Stimulated activated CD4-positive, alpha-beta T cell treated with anti-CD3 and anti-CD28 coated beads, Interleukin-2, amount 100 ng/mL, for 48 hours (primary cell): Measurements from ENCODE around the gene ETFB.

Experiments used
- DNase-seq, 2 donors: peaks; one replicate each; pipeline ENCODE4 v3.0.0-alpha.2; 2020

ETFB gene

GRCh38 chr19:51326216-51327065, 39.7 kb downstream of the ETFB start:
- no peak for DNase-seq

- no peak for DNase-seq
Observed at GRCh38 chr19:51325161-51325976, 40.8 kb downstream of the ETFB start.

GRCh38 chr19:51324167-51324481, 42.1 kb downstream of the ETFB start:
- no peak for DNase-seq

GRCh38 chr19:51323481-51324166, 42.6 kb downstream of the ETFB start:
- no peak for DNase-seq

- no peak for DNase-seq
Observed at GRCh38 chr19:51321799-51322198, 44.4 kb downstream of the ETFB start.

GRCh38 chr19:51320280-51320657, 45.9 kb downstream of the ETFB start:
- DNase-seq = no peak

- DNase-seq = no peak
Observed at GRCh38 chr19:51319649-51320279, 46.4 kb downstream of the ETFB start.

- no peak for DNase-seq
Observed at GRCh38 chr19:51318687-51319648, 47.2 kb downstream of the ETFB start.

GRCh38 chr19:51317968-51318367, 48.2 kb downstream of the ETFB start:
- DNase-seq = no peak

GRCh38 chr19:51317376-51317775, 48.8 kb downstream of the ETFB start:
- DNase-seq = no peak

- DNase-seq = no peak
Observed at GRCh38 chr19:51316688-51317087, 49.5 kb downstream of the ETFB start.

GRCh38 chr19:51311351-51312257, 54.6 kb downstream of the ETFB start, which contains the start of gene IGLON5:
Gene IGLON5 (plus strand): TSS chr19:51311644. CDS start chr19:51311848, 204 bp downstream.
- no peak for DNase-seq

GRCh38 chr19:51305479-51305878, 60.7 kb downstream of the ETFB start:
- DNase-seq = no peak

GRCh38 chr19:51301266-51301665, 64.9 kb downstream of the ETFB start:
- no peak for DNase-seq

GRCh38 chr19:51297406-51297805, 68.8 kb downstream of the ETFB start:
- DNase-seq = no peak

- no peak for DNase-seq
Observed at GRCh38 chr19:51296336-51297093, 69.7 kb downstream of the ETFB start.

GRCh38 chr19:51295382-51296126, 70.6 kb downstream of the ETFB start:
- DNase-seq = no peak
